ENCODE measurements around the gene FKRP. TPM values are rescaled to one million over a fixed set of nuclear protein-coding genes. Genes with fewer than 3 reads are reported as not detected.

Gene FKRP
- total and polyA plus RNA-seq, 2 of the 13 experiments (the other 11 are each of a cell fraction or from before 2014, with no cell fraction given), result 7.3 to 9.8 TPM

DNA sequence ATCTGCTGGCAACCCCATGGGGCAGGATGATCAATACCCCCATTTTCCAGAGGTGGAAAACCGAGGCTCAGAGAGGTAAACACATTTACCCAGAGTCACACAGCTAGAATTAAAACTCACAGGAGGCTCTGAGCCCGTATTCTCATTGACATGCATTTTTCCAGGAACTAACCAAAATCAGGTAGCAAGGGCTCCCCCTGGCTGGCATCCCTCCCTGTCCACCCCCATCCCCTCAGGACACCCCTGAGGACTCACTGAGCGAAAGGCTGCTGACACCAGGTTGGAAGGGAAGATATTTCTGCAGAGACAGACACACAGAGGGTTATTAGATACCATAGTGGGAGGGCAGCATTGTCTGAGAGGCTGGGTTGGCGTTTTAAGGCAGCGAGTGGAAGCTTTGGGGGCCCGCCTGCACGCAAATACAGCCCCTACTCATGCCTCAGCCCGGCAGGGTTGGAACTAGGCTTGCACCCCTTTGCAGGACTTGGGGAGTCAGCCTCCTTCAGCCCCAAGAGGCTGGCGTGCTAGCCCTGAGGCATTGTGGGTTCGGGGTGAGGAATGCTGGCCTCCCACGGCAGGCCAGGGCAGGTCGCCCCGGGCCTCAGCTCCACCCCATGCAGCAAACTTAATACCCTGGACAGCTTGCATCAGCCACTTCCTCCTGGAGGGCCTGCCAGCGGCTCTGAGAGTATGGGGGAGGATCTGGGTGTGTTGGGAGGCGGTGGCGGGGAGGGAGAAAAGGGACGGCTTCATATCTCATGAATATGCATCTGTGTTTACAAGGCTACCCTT, 38.6 kb downstream of the FKRP start (continued):
- TF ChIP-seq, protein P1, sequence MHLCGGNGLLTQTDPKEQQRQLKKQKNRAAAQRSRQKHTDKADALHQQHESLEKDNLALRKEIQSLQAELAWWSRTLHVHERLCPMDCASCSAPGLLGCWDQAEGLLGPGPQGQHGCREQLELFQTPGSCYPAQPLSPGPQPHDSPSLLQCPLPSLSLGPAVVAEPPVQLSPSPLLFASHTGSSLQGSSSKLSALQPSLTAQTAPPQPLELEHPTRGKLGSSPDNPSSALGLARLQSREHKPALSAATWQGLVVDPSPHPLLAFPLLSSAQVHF (CRISPR knock-in tag; IDR thresholded peaks at IDR 0.05), result no peak
- 0 out of 2 replicates have a peak, but pooled peaks have one; percentile 37 for TF ChIP-seq ESRRA (CRISPR knock-in tag; IDR thresholded peaks at IDR 0.05; ENCODE audit: low read depth)
- TF ChIP-seq ZNF543 (CRISPR knock-in tag; IDR thresholded peaks at IDR 0.05), result no peak
- TF ChIP-seq, protein P2, sequence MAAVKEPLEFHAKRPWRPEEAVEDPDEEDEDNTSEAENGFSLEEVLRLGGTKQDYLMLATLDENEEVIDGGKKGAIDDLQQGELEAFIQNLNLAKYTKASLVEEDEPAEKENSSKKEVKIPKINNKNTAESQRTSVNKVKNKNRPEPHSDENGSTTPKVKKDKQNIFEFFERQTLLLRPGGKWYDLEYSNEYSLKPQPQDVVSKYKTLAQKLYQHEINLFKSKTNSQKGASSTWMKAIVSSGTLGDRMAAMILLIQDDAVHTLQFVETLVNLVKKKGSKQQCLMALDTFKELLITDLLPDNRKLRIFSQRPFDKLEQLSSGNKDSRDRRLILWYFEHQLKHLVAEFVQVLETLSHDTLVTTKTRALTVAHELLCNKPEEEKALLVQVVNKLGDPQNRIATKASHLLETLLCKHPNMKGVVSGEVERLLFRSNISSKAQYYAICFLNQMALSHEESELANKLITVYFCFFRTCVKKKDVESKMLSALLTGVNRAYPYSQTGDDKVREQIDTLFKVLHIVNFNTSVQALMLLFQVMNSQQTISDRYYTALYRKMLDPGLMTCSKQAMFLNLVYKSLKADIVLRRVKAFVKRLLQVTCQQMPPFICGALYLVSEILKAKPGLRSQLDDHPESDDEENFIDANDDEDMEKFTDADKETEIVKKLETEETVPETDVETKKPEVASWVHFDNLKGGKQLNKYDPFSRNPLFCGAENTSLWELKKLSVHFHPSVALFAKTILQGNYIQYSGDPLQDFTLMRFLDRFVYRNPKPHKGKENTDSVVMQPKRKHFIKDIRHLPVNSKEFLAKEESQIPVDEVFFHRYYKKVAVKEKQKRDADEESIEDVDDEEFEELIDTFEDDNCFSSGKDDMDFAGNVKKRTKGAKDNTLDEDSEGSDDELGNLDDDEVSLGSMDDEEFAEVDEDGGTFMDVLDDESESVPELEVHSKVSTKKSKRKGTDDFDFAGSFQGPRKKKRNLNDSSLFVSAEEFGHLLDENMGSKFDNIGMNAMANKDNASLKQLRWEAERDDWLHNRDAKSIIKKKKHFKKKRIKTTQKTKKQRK (IDR thresholded peaks at IDR 0.05; ENCODE audit: low read length), result no peak
- TF ChIP-seq NFYB (CRISPR knock-in tag; IDR thresholded peaks at IDR 0.05), result no peak
- no peak for TF ChIP-seq ZNF672 (CRISPR knock-in tag; IDR thresholded peaks at IDR 0.05)
- TF ChIP-seq, protein P3, sequence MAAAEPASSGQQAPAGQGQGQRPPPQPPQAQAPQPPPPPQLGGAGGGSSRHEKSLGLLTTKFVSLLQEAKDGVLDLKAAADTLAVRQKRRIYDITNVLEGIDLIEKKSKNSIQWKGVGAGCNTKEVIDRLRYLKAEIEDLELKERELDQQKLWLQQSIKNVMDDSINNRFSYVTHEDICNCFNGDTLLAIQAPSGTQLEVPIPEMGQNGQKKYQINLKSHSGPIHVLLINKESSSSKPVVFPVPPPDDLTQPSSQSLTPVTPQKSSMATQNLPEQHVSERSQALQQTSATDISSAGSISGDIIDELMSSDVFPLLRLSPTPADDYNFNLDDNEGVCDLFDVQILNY (CRISPR knock-in tag; conservative IDR thresholded peaks at IDR 0.05), result no peak
- TF ChIP-seq ZSCAN12 (CRISPR knock-in tag; IDR thresholded peaks at IDR 0.05), result no peak
- TF ChIP-seq ZNF546 (CRISPR knock-in tag; conservative IDR thresholded peaks at IDR 0.05), result no peak
- TF ChIP-seq PAX8 (CRISPR knock-in tag; IDR thresholded peaks at IDR 0.05; ENCODE audit: borderline replicate concordance), result no peak
- TF ChIP-seq, protein P4, sequence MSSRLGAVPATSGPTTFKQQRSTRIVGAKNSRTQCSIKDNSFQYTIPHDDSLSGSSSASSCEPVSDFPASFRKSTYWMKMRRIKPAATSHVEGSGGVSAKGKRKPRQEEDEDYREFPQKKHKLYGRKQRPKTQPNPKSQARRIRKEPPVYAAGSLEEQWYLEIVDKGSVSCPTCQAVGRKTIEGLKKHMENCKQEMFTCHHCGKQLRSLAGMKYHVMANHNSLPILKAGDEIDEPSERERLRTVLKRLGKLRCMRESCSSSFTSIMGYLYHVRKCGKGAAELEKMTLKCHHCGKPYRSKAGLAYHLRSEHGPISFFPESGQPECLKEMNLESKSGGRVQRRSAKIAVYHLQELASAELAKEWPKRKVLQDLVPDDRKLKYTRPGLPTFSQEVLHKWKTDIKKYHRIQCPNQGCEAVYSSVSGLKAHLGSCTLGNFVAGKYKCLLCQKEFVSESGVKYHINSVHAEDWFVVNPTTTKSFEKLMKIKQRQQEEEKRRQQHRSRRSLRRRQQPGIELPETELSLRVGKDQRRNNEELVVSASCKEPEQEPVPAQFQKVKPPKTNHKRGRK (CRISPR knock-in tag; IDR thresholded peaks at IDR 0.05), result no peak
- no peak for TF ChIP-seq ZNF557 (CRISPR knock-in tag; IDR thresholded peaks at IDR 0.05)
- no peak for TF ChIP-seq ELF4 (CRISPR knock-in tag; IDR thresholded peaks at IDR 0.05; ENCODE audit: borderline replicate concordance)
- TF ChIP-seq SRSF4 (IDR thresholded peaks at IDR 0.05; ENCODE audit: low read depth, low read length, poor library complexity, severe bottlenecking), result no peak
- TF ChIP-seq PHF20 (CRISPR knock-in tag; IDR thresholded peaks at IDR 0.05), result no peak
- TF ChIP-seq ZNF883 (CRISPR knock-in tag; IDR thresholded peaks at IDR 0.05; ENCODE audit: not compliant biosample characterization), result no peak
- no peak for TF ChIP-seq PAWR (CRISPR knock-in tag; IDR thresholded peaks at IDR 0.05; ENCODE audit: borderline replicate concordance)
- TF ChIP-seq, protein P5, sequence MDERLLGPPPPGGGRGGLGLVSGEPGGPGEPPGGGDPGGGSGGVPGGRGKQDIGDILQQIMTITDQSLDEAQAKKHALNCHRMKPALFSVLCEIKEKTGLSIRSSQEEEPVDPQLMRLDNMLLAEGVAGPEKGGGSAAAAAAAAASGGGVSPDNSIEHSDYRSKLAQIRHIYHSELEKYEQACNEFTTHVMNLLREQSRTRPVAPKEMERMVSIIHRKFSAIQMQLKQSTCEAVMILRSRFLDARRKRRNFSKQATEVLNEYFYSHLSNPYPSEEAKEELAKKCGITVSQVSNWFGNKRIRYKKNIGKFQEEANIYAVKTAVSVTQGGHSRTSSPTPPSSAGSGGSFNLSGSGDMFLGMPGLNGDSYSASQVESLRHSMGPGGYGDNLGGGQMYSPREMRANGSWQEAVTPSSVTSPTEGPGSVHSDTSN (CRISPR knock-in tag; IDR thresholded peaks at IDR 0.05), result no peak
- no peak for TF ChIP-seq SNAI1 (CRISPR knock-in tag; IDR thresholded peaks at IDR 0.05; ENCODE audit: borderline replicate concordance)
- TF ChIP-seq EZH2 (conservative IDR thresholded peaks at IDR 0.05; ENCODE audit: low read depth, low read length), result no peak
- TF ChIP-seq ONECUT2 (CRISPR knock-in tag; IDR thresholded peaks at IDR 0.05), result no peak
- TF ChIP-seq ZNF230 (CRISPR knock-in tag; IDR thresholded peaks at IDR 0.05), result no peak
